GM12874 (cell line): ENCODE data around the gene NUCB2.

Source experiments
- CTCF ChIP-seq: IDR thresholded peaks from 2 replicates; pipeline ENCODE4 v1.5.1; 2011; ENCODE audit warnings: low read depth, mild to moderate bottlenecking, control low read depth, low read length, moderate library complexity; ENCODE audit not compliant: insufficient read depth

The NUCB2 gene

GRCh38 chr11:17296852-17297559 lies 20.5 kb downstream of the NUCB2 start:
- no peak for TF ChIP-seq CTCF

GRCh38 chr11:17298302-17298701 lies 21.8 kb downstream of the NUCB2 start:
- TF ChIP-seq CTCF, result no peak

- TF ChIP-seq CTCF, result no peak
Measured at GRCh38 chr11:17300372-17300771, 23.8 kb downstream of the NUCB2 start.

GRCh38 chr11:17313349-17314231 lies 37.1 kb downstream of the NUCB2 start:
- TF ChIP-seq CTCF, result no peak

- no peak for TF ChIP-seq CTCF
Measured at GRCh38 chr11:17314232-17314547, 37.7 kb downstream of the NUCB2 start.

- TF ChIP-seq CTCF, result no peak
Measured at GRCh38 chr11:17314904-17315426, 38.4 kb downstream of the NUCB2 start.

- no peak for TF ChIP-seq CTCF
Measured at GRCh38 chr11:17328871-17329494, 52.4 kb downstream of the NUCB2 start.
